GM12878 (cell line): ENCODE data around the gene PAXX. TPM values are rescaled to one million over a fixed set of nuclear protein-coding genes. Genes with fewer than 3 reads are reported as not detected.

Experiments used
- ATAC-seq: fragments of 200-7000 bp; cut with Tn5 transposase; 3 replicates; pipeline ENCODE4 v1.9.1; 2020; ENCODE audit warnings: mild to moderate bottlenecking, moderate library complexity
- BruUV-seq: library from RNA; stranded (reverse); fragments of 400-500 nt; replicated peaks from 2 replicates; lab custom pipeline; 2021; lab: Mats Ljungman, UMichigan
- CTCF ChIA-PET: fragments of 300-600 bp; sonication (Branson Sonifier 250); formaldehyde crosslinking; extraction: SDS; loops from one replicate; lab custom pipeline; 2021; ENCODE audit warnings: inconsistent platforms; lab: Yijun Ruan, JAX
- POLR2A ChIA-PET: fragments of 350-600 bp; formaldehyde crosslinking; extraction: SDS; loops from one replicate; lab custom pipeline; 2021; ENCODE audit warnings: inconsistent platforms; lab: Charles Lee
- RAD21 ChIA-PET: fragments of 300-600 bp; sonication (Branson Sonifier 250); formaldehyde crosslinking; loops from one replicate; lab custom pipeline; 2023; ENCODE audit warnings: antibody characterized with exemption; ENCODE audit not compliant: unreplicated experiment; lab: Charles Lee
- SMC1A ChIA-PET: fragments of 300-600 bp; sonication (Branson Sonifier 250); formaldehyde crosslinking; loops from one replicate; lab custom pipeline; 2023; ENCODE audit not compliant: unreplicated experiment, uncharacterized antibody; lab: Charles Lee
- DNase-seq: peaks from one replicate; pipeline ENCODE4 v3.0.0-alpha.2; 2011; ENCODE audit warnings: low read depth, low spot score
- FAIRE-seq: peaks from 3 replicates; lab custom pipeline; 2011; peaks lifted over from hg19 to GRCh38; lab: Jason Lieb, UNC
- H2AFZ ChIP-seq: 2 replicates; pipeline ENCODE4 v1.6.0; 2011; ENCODE audit warnings: low read depth, low read length, control low read depth; ENCODE audit not compliant: control insufficient read depth
- H3K27ac ChIP-seq: 2 replicates; pipeline ENCODE4 v1.5.1; 2011; ENCODE audit warnings: control low read depth; ENCODE audit not compliant: control insufficient read depth, insufficient read depth
- H3K27me3 ChIP-seq, 2 experiments: replicated peaks in 1 of 2; 2 replicates each; pipeline versions ENCODE4 v1.6.0 to v1.6.1; 2011; ENCODE audit warnings: low read length in 1 of 2; ENCODE audit not compliant: control insufficient read depth in 2 of 2, insufficient read depth in 2 of 2
- H3K36me3 ChIP-seq, 2 experiments: 2 replicates each; pipeline ENCODE4 v1.5.1; 2011; ENCODE audit warnings: low read length in 1 of 2; ENCODE audit not compliant: control insufficient read depth in 2 of 2, insufficient read depth in 2 of 2
- H3K4me1 ChIP-seq: 2 replicates; pipeline ENCODE4 v1.6.1; 2011; ENCODE audit warnings: mild to moderate bottlenecking, low read length, moderate library complexity, mixed read lengths; ENCODE audit not compliant: control insufficient read depth, insufficient read depth
- H3K4me2 ChIP-seq: 2 replicates; pipeline ENCODE4 v1.6.0; 2011; ENCODE audit warnings: control low read depth; ENCODE audit not compliant: control insufficient read depth, insufficient read depth
- H3K4me3 ChIP-seq: fragments of 200-600 bp; sonication (generic); 2 replicates; pipeline ENCODE4 v1.5.1; 2016
- H3K79me2 ChIP-seq: 2 replicates; pipeline ENCODE4 v1.6.0; 2011; ENCODE audit warnings: low read length; ENCODE audit not compliant: control insufficient read depth, insufficient read depth
- H3K9ac ChIP-seq: 2 replicates; pipeline ENCODE4 v1.8.0; 2011; ENCODE audit warnings: low read length, control low read depth, mixed read lengths; ENCODE audit not compliant: control insufficient read depth, insufficient read depth
- H3K9me3 ChIP-seq: replicated peaks from 3 replicates; pipeline ENCODE4 v1.5.1; 2011; ENCODE audit warnings: mild to moderate bottlenecking, low read length; ENCODE audit not compliant: control insufficient read depth, insufficient read depth
- H4K20me1 ChIP-seq: 2 replicates; pipeline ENCODE4 v1.6.0; 2011; ENCODE audit not compliant: control insufficient read depth, insufficient read depth
- ATF2 ChIP-seq: IDR thresholded peaks from 2 replicates; pipeline ENCODE4 v1.6.1; 2012; ENCODE audit warnings: low read length, inconsistent platforms
- CUX1 ChIP-seq: IDR thresholded peaks from 2 replicates; pipeline ENCODE4 v1.6.1; 2012; ENCODE audit warnings: improper control_type of control experiment, low read depth, low read length; ENCODE audit not compliant: insufficient replicate concordance
- E4F1 ChIP-seq: fragments of 450-650 bp; IDR thresholded peaks from 2 replicates; pipeline ENCODE4 v1.6.1; 2018; ENCODE audit warnings: borderline replicate concordance, mild to moderate bottlenecking; ENCODE audit not compliant: partially characterized antibody
- EP300 ChIP-seq, 2 experiments: fragments of 150-350 bp in 1 of 2; IDR thresholded peaks; 2 replicates each; pipeline ENCODE4 v1.6.1; 2011 to 2012; ENCODE audit warnings: low read depth in 2 of 2, low read length in 2 of 2, borderline replicate concordance in 1 of 2, improper control_type of control experiment in 1 of 2, inconsistent platforms in 1 of 2; ENCODE audit not compliant: control insufficient read depth in 1 of 2
- FOS ChIP-seq: IDR thresholded peaks from 3 replicates; pipeline ENCODE4 v1.6.1; 2011; ENCODE audit warnings: borderline replicate concordance; ENCODE audit not compliant: insufficient read length; ENCODE audit errors: extremely low read depth
- MEF2A ChIP-seq: IDR thresholded peaks from 2 replicates; pipeline ENCODE4 v1.6.1; 2011; ENCODE audit warnings: low read depth, mild to moderate bottlenecking, low read length, moderate library complexity; ENCODE audit not compliant: insufficient read depth
- RFX5 ChIP-seq: IDR thresholded peaks from 2 replicates; pipeline ENCODE4 v1.6.1; 2011; ENCODE audit warnings: low read depth, low read length, improper control_type of control experiment
- SRF ChIP-seq, 2 experiments: IDR thresholded peaks; 2 replicates each; pipeline ENCODE4 v1.6.1; 2011; ENCODE audit warnings: low read depth in 2 of 2, low read length in 2 of 2, mild to moderate bottlenecking in 1 of 2, moderate library complexity in 1 of 2
- ZNF207 ChIP-seq: fragments of 450-650 bp; IDR thresholded peaks from 2 replicates; pipeline ENCODE4 v1.6.1; 2014; ENCODE audit warnings: antibody characterized with exemption, mild to moderate bottlenecking, borderline replicate concordance
- ZZZ3 ChIP-seq: IDR thresholded peaks from 2 replicates; pipeline ENCODE4 v1.6.1; 2011; ENCODE audit warnings: low read depth; ENCODE audit not compliant: control insufficient read depth, insufficient read length
- WGBS: methylation state at CpG from one replicate; pipeline ENCODE4 v1.1.6; 2016; ENCODE audit warnings: low lambda C conversion rate; ENCODE audit not compliant: insufficient replicate concordance, insufficient coverage; ENCODE audit errors: missing lambda C conversion rate; 5-methylcytosine and 5-hydroxymethylcytosine counted together
- in situ Hi-C: fragments of 300-500 bp; cut with MboI; formaldehyde crosslinking; loops from 9 replicates; pipeline ENCODE4 v1.14.3; 2018; ENCODE audit warnings: mixed read lengths
- intact Hi-C: fragments of 100-400 bp; cut with micrococcal nuclease; formaldehyde crosslinking; loops from one replicate; pipeline ENCODE4 v1.14.2; 2022; ENCODE audit not compliant: unreplicated experiment
- polyA plus RNA-seq, 11 experiments: library from polyadenylated mRNA; depleted of rRNA in 4 of 11; unstranded in 6 of 11; stranded (reverse) in 5 of 11; fragments of >200 nt; fragmentation: Nextera tagmentation in 4 of 11; fragmentation: Illumina TruSeq in 1 of 11; extraction: Ambion mirVana in 4 of 11; extraction: Trizol in 1 of 11; gene quantifications; 1 replicate in 1 of 11; 2 replicates in 10 of 11; pipeline versions ENCODE4 v1.2.1 to v1.2.3, GENCODE V29; 2011 to 2016; ENCODE audit warnings: inconsistent platforms in 2 of 11, missing spikeins in 2 of 11, low read depth in 1 of 11
- total RNA-seq, 4 experiments: library from RNA; depleted of rRNA in 3 of 4; stranded (reverse); fragments of >200 nt in 3 of 4; fragmentation: Illumina TruSeq in 1 of 4; extraction: Trizol in 1 of 4; gene quantifications; 2 replicates each; pipeline versions ENCODE4 v1.2.1 to v1.2.3, GENCODE V29; 2013 to 2021
- TF ChIP-seq, protein P1 (sequence below): fragments of 150-350 bp; IDR thresholded peaks from 2 replicates; pipeline ENCODE4 v1.6.1; 2014; ENCODE audit warnings: mild to moderate bottlenecking, low read depth, low read length

PAXX gene
- total and polyA plus RNA-seq, 10 of the 15 experiments (the other 5 are each of a cell fraction or from before 2014, with no cell fraction given): 0.18 to 60.6 (median 29.5) TPM

GRCh38 chr9:136978073-136978864 lies 14.0 kb upstream of the PAXX start:
- intact Hi-C loops: no loop called here
- 55% methylated on average over 50 of the region's 78 CpGs for WGBS
- no peaks in the 10 kb centered on the region for H3K4me1 ChIP-seq
- TF ChIP-seq ZNF207: no peak
- no peak for TF ChIP-seq MEF2A
- TF ChIP-seq ZZZ3: no peak
- no peak for TF ChIP-seq RFX5
- no peak for TF ChIP-seq ATF2
- no peak for TF ChIP-seq E4F1
- no peak for TF ChIP-seq EP300 (IDR thresholded peaks at IDR 0.05; ENCODE audit: borderline replicate concordance in 1 of 2, control insufficient read depth in 1 of 2, low read depth in 2 of 2, low read length in 2 of 2)
- TF ChIP-seq, protein P1, sequence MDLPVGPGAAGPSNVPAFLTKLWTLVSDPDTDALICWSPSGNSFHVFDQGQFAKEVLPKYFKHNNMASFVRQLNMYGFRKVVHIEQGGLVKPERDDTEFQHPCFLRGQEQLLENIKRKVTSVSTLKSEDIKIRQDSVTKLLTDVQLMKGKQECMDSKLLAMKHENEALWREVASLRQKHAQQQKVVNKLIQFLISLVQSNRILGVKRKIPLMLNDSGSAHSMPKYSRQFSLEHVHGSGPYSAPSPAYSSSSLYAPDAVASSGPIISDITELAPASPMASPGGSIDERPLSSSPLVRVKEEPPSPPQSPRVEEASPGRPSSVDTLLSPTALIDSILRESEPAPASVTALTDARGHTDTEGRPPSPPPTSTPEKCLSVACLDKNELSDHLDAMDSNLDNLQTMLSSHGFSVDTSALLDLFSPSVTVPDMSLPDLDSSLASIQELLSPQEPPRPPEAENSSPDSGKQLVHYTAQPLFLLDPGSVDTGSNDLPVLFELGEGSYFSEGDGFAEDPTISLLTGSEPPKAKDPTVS: no peak
- TF ChIP-seq CUX1: no peak
- TF ChIP-seq FOS: no peak
- TF ChIP-seq SRF (IDR thresholded peaks at IDR 0.05; ENCODE audit: low read depth in 2 of 2, low read length in 2 of 2): no peak

More at GRCh38 chr9:136978073-136978864, 14.0 kb upstream of the PAXX start:
- no peak for FAIRE-seq
- POLR2A ChIA-PET: interaction anchor here (0.6 kb wide), 1 partner anchor 173 kb away, joined by 3 read pairs; no protein-coding TSS in a partner anchor
- H3K9ac ChIP-seq: no peak overlapping the region
- H3K9me3 ChIP-seq: no peaks in the 10 kb centered on the region
- no peak overlapping the region for H3K4me2 ChIP-seq
- H4K20me1 ChIP-seq: no peaks in the 10 kb centered on the region
- in situ Hi-C loops: no loop called here
- RAD21 ChIA-PET: no interaction called here
- ATAC-seq: peak; percentile 34
- CTCF ChIA-PET: interaction anchor here (0.7 kb wide), 1 partner anchor 15 kb away, joined by 3 read pairs; no protein-coding TSS in a partner anchor
- DNase-seq: no peak
- no peaks in the 10 kb centered on the region; a peak in 2 of 4 replicates for H3K27me3 ChIP-seq
- no peak overlapping the region for H2AFZ ChIP-seq
- H3K4me3 ChIP-seq: no peak overlapping the region
- no TSS peak for BruUV-seq
- H3K27ac ChIP-seq: no peak overlapping the region
- H3K36me3 ChIP-seq: no peaks in the 10 kb centered on the region
- no peaks in the 10 kb centered on the region for H3K79me2 ChIP-seq
- SMC1A ChIA-PET: no interaction called here
